Tibial nerve (tissue), 4 donors: ENCODE data around the gene TMPRSS11D. TPM values are rescaled to one million over a fixed set of nuclear protein-coding genes. Genes with fewer than 3 reads are reported as not detected.

Experiments
- DNase-seq, 2 donors: peaks; one replicate each; pipeline ENCODE4 v3.0.0-alpha.2; 2019; ENCODE audit warnings: low spot score in 2 of 2
- H3K27ac ChIP-seq, 4 donors: fragments of 200-600 bp; sonication (generic) in 3 of 4; one replicate each; pipeline ENCODE4 v1.5.1; 2017 to 2019; ENCODE audit warnings: mild to moderate bottlenecking in 1 of 4
- H3K27me3 ChIP-seq, 2 donors: fragments of 200-600 bp; sonication (generic) in 1 of 2; one replicate each; pipeline versions ENCODE4 v1.5.1 to v1.6.0; 2017 to 2019
- H3K36me3 ChIP-seq, 3 donors: fragments of 200-600 bp; sonication (generic); one replicate each; pipeline ENCODE4 v1.5.1; 2018 to 2019
- H3K4me1 ChIP-seq, 4 donors: fragments of 200-600 bp; sonication (generic) in 3 of 4; one replicate each; pipeline ENCODE4 v1.5.1; 2017 to 2019
- H3K4me3 ChIP-seq, 4 donors: fragments of 200-600 bp; sonication (generic) in 3 of 4; one replicate each; pipeline ENCODE4 v1.5.1; 2017 to 2019; ENCODE audit warnings: mild to moderate bottlenecking in 1 of 4, moderate library complexity in 1 of 4
- H3K9me3 ChIP-seq, 4 donors: fragments of 200-600 bp; sonication (generic) in 3 of 4; one replicate each; pipeline ENCODE4 v1.5.1; 2017 to 2019
- CTCF ChIP-seq, 5 experiments: fragments of 200-600 bp in 3 of 5; fragments of 450-650 bp in 2 of 5; sonication (generic) in 3 of 5; IDR thresholded peaks; one replicate each; pipeline ENCODE4 v1.5.1; 2016 to 2019; ENCODE audit warnings: antibody characterized with exemption in 5 of 5, mild to moderate bottlenecking in 3 of 5, moderate library complexity in 2 of 5
- EP300 ChIP-seq, 2 donors: sonication (generic); formaldehyde crosslinking; IDR thresholded peaks; one replicate each; pipeline ENCODE4 v1.6.1; 2017; ENCODE audit warnings: antibody characterized with exemption in 2 of 2, mild to moderate bottlenecking in 1 of 2
- POLR2A ChIP-seq, 2 donors: fragments of 450-650 bp; IDR thresholded peaks; one replicate each; pipeline ENCODE4 v1.6.1; 2017; ENCODE audit warnings: antibody characterized with exemption in 2 of 2, mild to moderate bottlenecking in 2 of 2, moderate library complexity in 2 of 2
- WGBS, 2 donors: methylation state at CpG; one replicate each; pipeline ENCODE4 v1.1.5; 2018; 5-methylcytosine and 5-hydroxymethylcytosine counted together
- total RNA-seq, 4 donors: library from RNA; depleted of rRNA; stranded (reverse); fragments of >200 nt; gene quantifications; one replicate each; pipeline ENCODE4 v1.1.0, GENCODE V29; 2016

Gene TMPRSS11D
- total RNA-seq, 4 donors from 2014 or later, result not detected

GRCh38 chr4:67820903-67821302, 62.9 kb downstream of the TMPRSS11D start:
- TF ChIP-seq EP300 (IDR thresholded peaks at IDR 0.05) (no peak), POLR2A (IDR thresholded peaks at IDR 0.05) (no peak), CTCF (IDR thresholded peaks at IDR 0.05) (no peak)
- no peak overlapping the region for H3K27ac ChIP-seq
- 90 to 93% methylated on average over 2 of the region's 2 CpGs for WGBS, 2 donors
- no peak overlapping the region for H3K4me3 ChIP-seq
- H3K36me3 ChIP-seq, result no peaks in the 10 kb centered on the region
- no peaks in the 10 kb centered on the region for H3K27me3 ChIP-seq
- DNase-seq, result no peak
- no peaks in the 10 kb centered on the region for H3K4me1 ChIP-seq
- peaks cover 0 to 8% (median 0%) of the 10 kb centered on the region in 4 donors for H3K9me3 ChIP-seq

GRCh38 chr4:67810011-67810410, 73.8 kb downstream of the TMPRSS11D start:
- Histone ChIP-seq H3K36me3 (peaks cover 0 to 28% (median 6%) of the 10 kb centered on the region in 3 donors), H3K27ac (no peak overlapping the region), H3K9me3 (peaks cover 0 to 44% (median 7%) of the 10 kb centered on the region in 4 donors), H3K4me1 (no peaks in the 10 kb centered on the region), H3K27me3 (no peaks in the 10 kb centered on the region), H3K4me3 (no peak overlapping the region)
- TF ChIP-seq POLR2A (IDR thresholded peaks at IDR 0.05), result no peak
- TF ChIP-seq EP300 (IDR thresholded peaks at IDR 0.05), result no peak
- no peak for TF ChIP-seq CTCF (IDR thresholded peaks at IDR 0.05)
- no peak for DNase-seq
- 100% methylated on average over 1 of the region's 1 CpG for WGBS, 2 donors

- WGBS, 2 donors, result 92% methylated on average over 6 to 7 of the region's 7 CpGs
- TF ChIP-seq CTCF (IDR thresholded peaks at IDR 0.05) (no peak), EP300 (IDR thresholded peaks at IDR 0.05) (no peak), POLR2A (IDR thresholded peaks at IDR 0.05) (no peak)
- Histone ChIP-seq H3K27me3 (no peaks in the 10 kb centered on the region), H3K27ac (no peak overlapping the region), H3K36me3 (peaks cover 0 to 29% (median 6%) of the 10 kb centered on the region in 3 donors), H3K4me3 (no peak overlapping the region), H3K9me3 (peaks cover 0 to 38% (median 4%) of the 10 kb centered on the region in 4 donors), H3K4me1 (no peaks in the 10 kb centered on the region)
- no peak for DNase-seq
Observed at GRCh38 chr4:67809502-67809901, 74.3 kb downstream of the TMPRSS11D start.

GRCh38 chr4:67796810-67797209, 87.0 kb downstream of the TMPRSS11D start:
- Histone ChIP-seq H3K9me3 (no peaks in the 10 kb centered on the region), H3K4me3 (no peak overlapping the region), H3K27ac (no peak overlapping the region), H3K27me3 (no peaks in the 10 kb centered on the region), H3K36me3 (no peaks in the 10 kb centered on the region), H3K4me1 (no peaks in the 10 kb centered on the region)
- TF ChIP-seq CTCF (IDR thresholded peaks at IDR 0.05), result no peak
- no peak for TF ChIP-seq EP300 (IDR thresholded peaks at IDR 0.05)
- no peak for TF ChIP-seq POLR2A (IDR thresholded peaks at IDR 0.05)
- DNase-seq, result no peak

- no peaks in the 10 kb centered on the region for H3K27me3 ChIP-seq
- H3K4me1 ChIP-seq, result no peaks in the 10 kb centered on the region
- no peaks in the 10 kb centered on the region for H3K9me3 ChIP-seq
- no peak overlapping the region for H3K27ac ChIP-seq
- no peaks in the 10 kb centered on the region for H3K36me3 ChIP-seq
- no peak overlapping the region for H3K4me3 ChIP-seq
- no peak for DNase-seq
- TF ChIP-seq EP300 (IDR thresholded peaks at IDR 0.05), result no peak
- no peak for TF ChIP-seq POLR2A (IDR thresholded peaks at IDR 0.05)
- TF ChIP-seq CTCF (IDR thresholded peaks at IDR 0.05), result no peak
Observed at GRCh38 chr4:67790721-67791120, 93.1 kb downstream of the TMPRSS11D start.
